ENCODE results near the gene EML1.

The EML1 gene

GRCh38 chr14:99829450-99829849 is 36.2 kb downstream of the EML1 start:
- no peak for DNase-seq (ENCODE audit: low read depth)

GRCh38 chr14:99831303-99831702 is 38.1 kb downstream of the EML1 start:
- DNase-seq (ENCODE audit: low read depth) = no peak

- DNase-seq (ENCODE audit: low read depth) = no peak
These were observed 38.9 kb downstream of the EML1 start for GRCh38 chr14:99831903-99832685.

GRCh38 chr14:99837822-99838221 is 44.6 kb downstream of the EML1 start:
- DNase-seq (ENCODE audit: low read depth) = no peak

GRCh38 chr14:99838639-99839134 is 45.5 kb downstream of the EML1 start:
- no peak for DNase-seq (ENCODE audit: low read depth)

GRCh38 chr14:99839696-99840095 is 46.5 kb downstream of the EML1 start:
- DNase-seq (ENCODE audit: low read depth) = no peak

GRCh38 chr14:99840265-99840664 is 47.1 kb downstream of the EML1 start:
- no peak for DNase-seq (ENCODE audit: low read depth)

- no peak for DNase-seq (ENCODE audit: low read depth)
These were observed 47.6 kb downstream of the EML1 start for GRCh38 chr14:99840774-99841305.

GRCh38 chr14:99841436-99842071 is 48.3 kb downstream of the EML1 start:
- no peak for DNase-seq (ENCODE audit: low read depth)

- DNase-seq (ENCODE audit: low read depth) = no peak
These were observed 48.9 kb downstream of the EML1 start for GRCh38 chr14:99842141-99842540.

GRCh38 chr14:99846808-99847207 is 53.6 kb downstream of the EML1 start:
- DNase-seq (ENCODE audit: low read depth) = no peak

GRCh38 chr14:99850709-99851108 is 57.5 kb downstream of the EML1 start:
- no peak for DNase-seq (ENCODE audit: low read depth)

GRCh38 chr14:99852578-99852977 is 59.4 kb downstream of the EML1 start:
- DNase-seq (ENCODE audit: low read depth) = no peak

GRCh38 chr14:99853206-99853605 is 60.0 kb downstream of the EML1 start:
- no peak for DNase-seq (ENCODE audit: low read depth)

- no peak for DNase-seq (ENCODE audit: low read depth)
These were observed 61.6 kb downstream of the EML1 start for GRCh38 chr14:99854831-99855230.

GRCh38 chr14:99855271-99855670 is 62.1 kb downstream of the EML1 start:
- no peak for DNase-seq (ENCODE audit: low read depth)

- DNase-seq (ENCODE audit: low read depth) = no peak
These were observed 64.3 kb downstream of the EML1 start for GRCh38 chr14:99857551-99857950.

GRCh38 chr14:99860219-99860618 is 67.0 kb downstream of the EML1 start:
- no peak for DNase-seq (ENCODE audit: low read depth)

- no peak for DNase-seq (ENCODE audit: low read depth)
These were observed 68.9 kb downstream of the EML1 start for GRCh38 chr14:99862136-99862535.

GRCh38 chr14:99863059-99863458 is 69.8 kb downstream of the EML1 start:
- no peak for DNase-seq (ENCODE audit: low read depth)

- DNase-seq (ENCODE audit: low read depth) = no peak
These were observed 72.2 kb downstream of the EML1 start for GRCh38 chr14:99865408-99865807.

GRCh38 chr14:99870617-99871016 is 77.4 kb downstream of the EML1 start:
- DNase-seq (ENCODE audit: low read depth) = no peak

- no peak for DNase-seq (ENCODE audit: low read depth)
These were observed 78.6 kb downstream of the EML1 start for GRCh38 chr14:99871771-99872170.

All from CMK (cell line).